Measurements from ENCODE around the gene OPCML.

The OPCML gene

GRCh38 chr11:133053124-133053776 lies 479.1 kb downstream of the OPCML start:
- Histone ChIP-seq H3K4me3 (replicated peaks; ENCODE audit: insufficient read depth, low read length) (no peak overlapping the region), H3K27ac (replicated peaks) (no peak overlapping the region), H3K27me3 (ENCODE audit: insufficient read depth, poor library complexity, severe bottlenecking) (no peaks in the 10 kb centered on the region)
- DNase-seq (ENCODE audit: low read depth in 1 of 2, low spot score in 1 of 2), result no peak
- no peak for TF ChIP-seq POLR2AphosphoS5 (IDR thresholded peaks at IDR 0.05; ENCODE audit: low read depth)
- TF ChIP-seq, protein P1, sequence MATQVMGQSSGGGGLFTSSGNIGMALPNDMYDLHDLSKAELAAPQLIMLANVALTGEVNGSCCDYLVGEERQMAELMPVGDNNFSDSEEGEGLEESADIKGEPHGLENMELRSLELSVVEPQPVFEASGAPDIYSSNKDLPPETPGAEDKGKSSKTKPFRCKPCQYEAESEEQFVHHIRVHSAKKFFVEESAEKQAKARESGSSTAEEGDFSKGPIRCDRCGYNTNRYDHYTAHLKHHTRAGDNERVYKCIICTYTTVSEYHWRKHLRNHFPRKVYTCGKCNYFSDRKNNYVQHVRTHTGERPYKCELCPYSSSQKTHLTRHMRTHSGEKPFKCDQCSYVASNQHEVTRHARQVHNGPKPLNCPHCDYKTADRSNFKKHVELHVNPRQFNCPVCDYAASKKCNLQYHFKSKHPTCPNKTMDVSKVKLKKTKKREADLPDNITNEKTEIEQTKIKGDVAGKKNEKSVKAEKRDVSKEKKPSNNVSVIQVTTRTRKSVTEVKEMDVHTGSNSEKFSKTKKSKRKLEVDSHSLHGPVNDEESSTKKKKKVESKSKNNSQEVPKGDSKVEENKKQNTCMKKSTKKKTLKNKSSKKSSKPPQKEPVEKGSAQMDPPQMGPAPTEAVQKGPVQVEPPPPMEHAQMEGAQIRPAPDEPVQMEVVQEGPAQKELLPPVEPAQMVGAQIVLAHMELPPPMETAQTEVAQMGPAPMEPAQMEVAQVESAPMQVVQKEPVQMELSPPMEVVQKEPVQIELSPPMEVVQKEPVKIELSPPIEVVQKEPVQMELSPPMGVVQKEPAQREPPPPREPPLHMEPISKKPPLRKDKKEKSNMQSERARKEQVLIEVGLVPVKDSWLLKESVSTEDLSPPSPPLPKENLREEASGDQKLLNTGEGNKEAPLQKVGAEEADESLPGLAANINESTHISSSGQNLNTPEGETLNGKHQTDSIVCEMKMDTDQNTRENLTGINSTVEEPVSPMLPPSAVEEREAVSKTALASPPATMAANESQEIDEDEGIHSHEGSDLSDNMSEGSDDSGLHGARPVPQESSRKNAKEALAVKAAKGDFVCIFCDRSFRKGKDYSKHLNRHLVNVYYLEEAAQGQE (IDR thresholded peaks at IDR 0.05; ENCODE audit: insufficient replicate concordance, low read depth), result no peak
- no peak for TF ChIP-seq SPI1 (IDR thresholded peaks at IDR 0.05; ENCODE audit: borderline replicate concordance, low read depth)
- TF ChIP-seq CTCF (IDR thresholded peaks at IDR 0.05; ENCODE audit: insufficient read depth, low read length), result no peak
- TF ChIP-seq GABPA (IDR thresholded peaks at IDR 0.05; ENCODE audit: low read depth), result no peak

DNA sequence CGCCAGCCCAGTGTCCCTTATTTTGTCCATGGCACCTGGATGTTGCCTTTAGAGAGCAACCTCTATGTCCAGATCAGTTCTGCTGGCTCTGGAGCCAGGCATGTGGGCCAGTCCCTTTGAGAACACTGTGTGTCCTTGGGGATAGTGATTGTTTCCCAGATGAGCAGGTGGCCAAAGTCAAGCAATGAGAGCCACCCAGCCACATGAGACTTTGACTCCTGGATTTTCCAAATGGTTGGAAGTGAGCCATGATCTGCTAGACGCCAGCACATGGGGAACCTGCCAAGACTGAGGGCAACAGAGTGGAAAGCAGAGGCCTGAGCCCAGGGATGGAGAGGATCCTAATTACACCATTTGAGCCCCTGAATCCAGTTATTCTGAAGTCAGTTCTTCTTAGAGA lies 479.8 kb downstream of the OPCML start:
- Histone ChIP-seq H3K27ac (replicated peaks) (no peak overlapping the region), H3K4me3 (replicated peaks; ENCODE audit: insufficient read depth, low read length) (no peak overlapping the region), H3K27me3 (ENCODE audit: insufficient read depth, poor library complexity, severe bottlenecking) (no peaks in the 10 kb centered on the region)
- DNase-seq (ENCODE audit: low read depth in 1 of 2, low spot score in 1 of 2), result no peak
- TF ChIP-seq CTCF (IDR thresholded peaks at IDR 0.05; ENCODE audit: insufficient read depth, low read length) (no peak), SPI1 (IDR thresholded peaks at IDR 0.05; ENCODE audit: borderline replicate concordance, low read depth) (no peak), POLR2AphosphoS5 (IDR thresholded peaks at IDR 0.05; ENCODE audit: low read depth) (no peak), GABPA (IDR thresholded peaks at IDR 0.05; ENCODE audit: low read depth) (no peak)
- TF ChIP-seq, protein P1 (IDR thresholded peaks at IDR 0.05; ENCODE audit: insufficient replicate concordance, low read depth), result no peak

DNA sequence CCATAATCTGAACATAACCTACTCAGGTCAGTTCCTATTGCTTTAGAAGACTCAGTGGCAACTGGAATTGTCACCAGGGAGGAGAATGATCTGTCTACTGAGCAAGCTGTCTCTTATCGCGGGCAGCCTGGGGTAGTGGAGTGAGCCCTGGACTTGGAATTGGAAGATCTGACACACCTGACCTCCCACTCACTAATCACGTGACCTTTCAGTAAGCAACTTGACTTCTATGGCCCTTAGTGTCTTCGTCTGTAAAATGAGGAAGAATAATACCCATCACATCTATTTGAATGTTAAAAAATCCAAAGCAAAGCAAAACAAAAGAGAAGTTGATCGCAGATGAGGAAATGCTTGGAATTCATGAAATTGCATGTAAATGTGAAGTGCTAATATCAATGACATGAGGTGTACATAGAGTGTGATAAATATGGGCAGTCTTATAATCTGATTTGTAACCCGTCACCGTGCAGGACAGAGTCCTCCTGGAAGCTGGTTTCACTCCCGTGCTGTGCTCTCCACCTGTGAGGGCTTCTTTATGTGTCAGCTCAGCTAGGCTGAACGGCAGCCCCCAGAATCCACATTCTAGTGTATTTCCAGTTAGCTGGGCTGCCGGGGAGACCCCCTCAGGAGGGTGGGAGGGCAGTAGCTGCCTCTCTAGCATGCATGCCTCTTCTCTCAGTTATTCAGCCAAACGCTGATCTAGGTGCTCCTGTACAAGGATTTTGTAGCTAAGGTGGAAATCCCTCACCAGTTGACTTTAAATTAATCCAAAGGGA lies 482.9 kb downstream of the OPCML start:
- H3K27ac ChIP-seq (replicated peaks), result no peak overlapping the region
- H3K27me3 ChIP-seq (ENCODE audit: insufficient read depth, poor library complexity, severe bottlenecking), result no peaks in the 10 kb centered on the region
- no peak for DNase-seq (ENCODE audit: low read depth in 1 of 2, low spot score in 1 of 2)
- no peak for TF ChIP-seq GABPA (IDR thresholded peaks at IDR 0.05; ENCODE audit: low read depth)
- H3K4me3 ChIP-seq (replicated peaks; ENCODE audit: insufficient read depth, low read length), result no peak overlapping the region

GRCh38 chr11:133048270-133048669 lies 484.0 kb downstream of the OPCML start:
- no peak overlapping the region for H3K27ac ChIP-seq (replicated peaks)
- H3K4me3 ChIP-seq (replicated peaks; ENCODE audit: insufficient read depth, low read length), result no peak overlapping the region
- no peak for DNase-seq (ENCODE audit: low read depth in 1 of 2, low spot score in 1 of 2)
- TF ChIP-seq SPI1 (IDR thresholded peaks at IDR 0.05; ENCODE audit: borderline replicate concordance, low read depth), result no peak
- TF ChIP-seq, protein P1 (IDR thresholded peaks at IDR 0.05; ENCODE audit: insufficient replicate concordance, low read depth), result no peak
- no peak for TF ChIP-seq POLR2AphosphoS5 (IDR thresholded peaks at IDR 0.05; ENCODE audit: low read depth)
- TF ChIP-seq GABPA (IDR thresholded peaks at IDR 0.05; ENCODE audit: low read depth), result no peak
- no peak for TF ChIP-seq CTCF (IDR thresholded peaks at IDR 0.05; ENCODE audit: insufficient read depth, low read length)
- no peaks in the 10 kb centered on the region for H3K27me3 ChIP-seq (ENCODE audit: insufficient read depth, poor library complexity, severe bottlenecking)

Measured in HL-60 (cell line).